ENCODE measurements around the gene SSPN. TPM values are rescaled to one million over a fixed set of nuclear protein-coding genes. Genes with fewer than 3 reads are reported as not detected.

Gene SSPN
- total RNA-seq, 1 donor from 2014 or later, result 6.3 TPM

DNA sequence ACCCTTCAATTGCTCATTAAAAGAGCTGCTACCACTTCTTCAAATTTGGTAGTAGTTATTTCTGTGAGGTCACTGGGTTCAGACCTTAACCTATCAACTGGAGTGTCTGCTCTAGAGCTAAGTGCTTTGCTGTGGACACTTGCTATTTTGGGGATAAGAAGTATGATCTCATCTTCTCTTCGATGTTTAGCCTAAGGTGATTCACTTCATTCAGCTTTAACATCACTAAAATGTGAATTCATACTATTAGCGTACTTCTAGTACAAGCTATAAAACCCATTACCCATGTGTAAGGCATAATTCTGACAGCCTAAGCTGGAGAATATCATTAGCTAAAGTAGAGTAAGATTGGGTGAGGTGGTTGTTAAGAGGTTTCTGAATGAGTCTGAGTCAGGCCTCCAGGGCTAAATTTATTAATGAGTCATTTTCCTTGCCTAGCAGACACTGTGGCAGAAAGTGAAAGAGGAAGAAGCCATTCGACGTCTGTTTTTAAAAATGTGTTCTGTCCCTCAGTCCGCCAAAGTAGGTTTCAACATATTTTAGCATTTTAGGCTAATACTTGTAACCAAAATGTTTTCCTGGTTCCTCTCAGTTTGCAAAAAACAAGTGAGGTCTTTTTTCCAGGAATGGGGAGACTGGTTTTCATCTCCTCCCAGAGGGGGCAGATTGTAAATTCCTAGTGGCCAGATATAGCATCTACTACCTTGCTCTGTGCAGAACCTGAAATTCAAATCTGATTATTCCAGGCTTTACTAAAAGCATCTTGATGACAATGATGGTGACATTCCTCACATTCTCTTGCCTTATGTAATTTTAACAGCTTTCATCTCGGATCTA is 103.6 kb downstream of the SSPN start:
- Mint-ChIP-seq H3K36me3 (ENCODE audit: low read depth, unreplicated experiment) (no peaks in the 10 kb centered on the region), H3K27me3 (ENCODE audit: low read depth, unreplicated experiment) (no peaks in the 10 kb centered on the region), H3K4me1 (ENCODE audit: low read depth, unreplicated experiment) (peaks cover 27% of the 10 kb centered on the region), H3K27ac (ENCODE audit: unreplicated experiment) (peak overlapping the region; percentile 54), H3K4me3 (ENCODE audit: unreplicated experiment) (no peak overlapping the region), H3K9me3 (ENCODE audit: unreplicated experiment) (no peaks in the 10 kb centered on the region)
- FAIRE-seq (peak; percentile 92), DNase-seq (ENCODE audit: low read depth) (peak; percentile 88)
- peak overlapping the region; percentile 78 for H3K9ac ChIP-seq (ENCODE audit: low read length)
- H3K4me1 ChIP-seq (ENCODE audit: insufficient read depth, low read length), result peaks cover 13% of the 10 kb centered on the region
- no peaks in the 10 kb centered on the region for H4K20me1 ChIP-seq (ENCODE audit: insufficient read depth, low read length)
- no peak for TF ChIP-seq EZH2 (IDR thresholded peaks at IDR 0.05; ENCODE audit: insufficient read depth, low read length)
- TF ChIP-seq, protein P1, sequence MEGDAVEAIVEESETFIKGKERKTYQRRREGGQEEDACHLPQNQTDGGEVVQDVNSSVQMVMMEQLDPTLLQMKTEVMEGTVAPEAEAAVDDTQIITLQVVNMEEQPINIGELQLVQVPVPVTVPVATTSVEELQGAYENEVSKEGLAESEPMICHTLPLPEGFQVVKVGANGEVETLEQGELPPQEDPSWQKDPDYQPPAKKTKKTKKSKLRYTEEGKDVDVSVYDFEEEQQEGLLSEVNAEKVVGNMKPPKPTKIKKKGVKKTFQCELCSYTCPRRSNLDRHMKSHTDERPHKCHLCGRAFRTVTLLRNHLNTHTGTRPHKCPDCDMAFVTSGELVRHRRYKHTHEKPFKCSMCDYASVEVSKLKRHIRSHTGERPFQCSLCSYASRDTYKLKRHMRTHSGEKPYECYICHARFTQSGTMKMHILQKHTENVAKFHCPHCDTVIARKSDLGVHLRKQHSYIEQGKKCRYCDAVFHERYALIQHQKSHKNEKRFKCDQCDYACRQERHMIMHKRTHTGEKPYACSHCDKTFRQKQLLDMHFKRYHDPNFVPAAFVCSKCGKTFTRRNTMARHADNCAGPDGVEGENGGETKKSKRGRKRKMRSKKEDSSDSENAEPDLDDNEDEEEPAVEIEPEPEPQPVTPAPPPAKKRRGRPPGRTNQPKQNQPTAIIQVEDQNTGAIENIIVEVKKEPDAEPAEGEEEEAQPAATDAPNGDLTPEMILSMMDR (IDR thresholded peaks at IDR 0.05; ENCODE audit: insufficient read depth, low read depth, low read length), result peak; percentile 54
- H3K4me2 ChIP-seq (ENCODE audit: low read length), result peak overlapping the region; percentile 87
- H3K4me3 ChIP-seq (ENCODE audit: insufficient read depth, low read depth, low read length), result peak overlapping the region; percentile 63
- peak overlapping the region; percentile 83 for H3K27ac ChIP-seq (ENCODE audit: low read depth, low read length)
- H3K36me3 ChIP-seq (ENCODE audit: insufficient read depth, low read length), result no peaks in the 10 kb centered on the region
- no peaks in the 10 kb centered on the region for H3K27me3 ChIP-seq (ENCODE audit: insufficient read depth, low read length)
- peak overlapping the region; percentile 71 for H2AFZ ChIP-seq (ENCODE audit: low read depth, low read length)
- H3K79me2 ChIP-seq (ENCODE audit: insufficient read depth, low read length), result no peaks in the 10 kb centered on the region
- H3K9me3 ChIP-seq (ENCODE audit: insufficient read depth, low read depth, low read length), result no peaks in the 10 kb centered on the region

DNA sequence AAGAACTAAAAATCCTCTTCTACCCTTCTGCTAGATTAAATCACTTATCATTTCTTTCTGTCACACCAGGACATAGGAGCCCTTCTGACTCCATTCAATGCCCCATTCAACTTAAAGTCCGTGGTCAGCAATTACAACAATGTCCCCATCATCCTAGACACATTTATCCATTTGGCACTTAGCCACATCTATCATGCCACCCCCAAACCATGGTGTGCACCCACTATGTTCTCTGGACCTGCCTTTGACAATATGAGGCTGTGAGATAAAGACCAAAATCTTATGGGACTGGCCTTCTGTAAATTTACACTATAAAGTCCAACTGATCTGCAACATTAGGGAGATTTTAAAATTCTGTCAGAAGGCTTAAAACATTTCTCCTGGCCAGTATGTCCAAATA is 104.4 kb downstream of the SSPN start:
- TF ChIP-seq EZH2 (IDR thresholded peaks at IDR 0.05; ENCODE audit: insufficient read depth, low read length), result no peak
- TF ChIP-seq, protein P1 (IDR thresholded peaks at IDR 0.05; ENCODE audit: insufficient read depth, low read depth, low read length), result no peak
- Histone ChIP-seq H3K36me3 (ENCODE audit: insufficient read depth, low read length) (no peaks in the 10 kb centered on the region), H3K4me3 (ENCODE audit: insufficient read depth, low read depth, low read length) (no peak overlapping the region), H3K4me1 (ENCODE audit: insufficient read depth, low read length) (peaks cover 13% of the 10 kb centered on the region), H3K79me2 (ENCODE audit: insufficient read depth, low read length) (no peaks in the 10 kb centered on the region), H3K9ac (ENCODE audit: low read length) (no peak overlapping the region), H3K27me3 (ENCODE audit: insufficient read depth, low read length) (no peaks in the 10 kb centered on the region), H3K4me2 (ENCODE audit: low read length) (peak overlapping the region; percentile 87), H4K20me1 (ENCODE audit: insufficient read depth, low read length) (no peaks in the 10 kb centered on the region), H2AFZ (ENCODE audit: low read depth, low read length) (no peak overlapping the region), H3K27ac (ENCODE audit: low read depth, low read length) (no peak overlapping the region), H3K9me3 (ENCODE audit: insufficient read depth, low read depth, low read length) (no peaks in the 10 kb centered on the region)
- Mint-ChIP-seq H3K27ac (ENCODE audit: unreplicated experiment) (peak overlapping the region; percentile 6), H3K9me3 (ENCODE audit: unreplicated experiment) (no peaks in the 10 kb centered on the region), H3K4me3 (ENCODE audit: unreplicated experiment) (no peak overlapping the region), H3K27me3 (ENCODE audit: low read depth, unreplicated experiment) (no peaks in the 10 kb centered on the region), H3K4me1 (ENCODE audit: low read depth, unreplicated experiment) (peaks cover 27% of the 10 kb centered on the region), H3K36me3 (ENCODE audit: low read depth, unreplicated experiment) (no peaks in the 10 kb centered on the region)
- no peak for FAIRE-seq
- DNase-seq (ENCODE audit: low read depth), result no peak

Other genes starting within 250 kb of the SSPN start
- 24.2 and 39.5 TPM in 2 replicates for gene RASSF8, start 236.9 kb upstream of the SSPN start, total RNA-seq
- 2.9 and 4.3 TPM in 2 replicates for gene BHLHE41, start 70.5 kb upstream of the SSPN start, total RNA-seq